ENCODE measurements around the gene LSM3. TPM values are rescaled to one million over a fixed set of nuclear protein-coding genes. Genes with fewer than 3 reads are reported as not detected.

LSM3 gene
- total and polyA plus RNA-seq, 9 donors: 7.9 to 18.6 (median 10.8) TPM

DNA sequence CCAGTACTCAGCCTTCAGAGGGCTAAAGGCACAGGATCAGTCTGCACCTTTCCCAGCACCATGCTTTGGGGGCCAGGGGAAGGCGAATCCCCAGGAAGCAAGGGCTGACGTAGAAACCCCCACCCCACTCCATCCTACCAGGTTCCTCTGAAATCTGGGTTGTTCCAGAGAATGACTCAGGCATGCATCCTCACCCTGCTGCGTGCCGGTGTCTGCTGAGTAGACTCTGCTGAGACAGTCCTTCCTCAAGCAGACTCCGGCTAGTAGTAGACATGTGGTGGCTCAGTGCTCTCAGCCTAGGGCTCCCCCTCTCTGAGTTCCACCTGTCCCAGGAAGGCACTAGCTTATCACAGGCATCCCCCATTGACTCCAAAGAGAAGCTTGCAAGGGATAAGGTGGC lies 44.7 kb upstream of the LSM3 start:
- Histone ChIP-seq H3K36me3 (no peaks in the 10 kb centered on the region), H3K9me3 (no peaks in the 10 kb centered on the region), H3K27me3 (no peaks in the 10 kb centered on the region), H3K27ac (no peak overlapping the region), H3K4me3 (no peak overlapping the region), H3K4me1 (ENCODE audit: insufficient read depth) (peaks cover 2% of the 10 kb centered on the region)
- WGBS, 3 donors: 91 to 97% (median 95%) methylated on average over 5 of the region's 5 CpGs
- DNase-seq: no peak
- intact Hi-C loops (cut with DNase I): no loop called here
- TF ChIP-seq EP300 (IDR thresholded peaks at IDR 0.05) (no peak), CTCF (IDR thresholded peaks at IDR 0.05) (no peak), POLR2A (IDR thresholded peaks at IDR 0.05) (no peak)

DNA sequence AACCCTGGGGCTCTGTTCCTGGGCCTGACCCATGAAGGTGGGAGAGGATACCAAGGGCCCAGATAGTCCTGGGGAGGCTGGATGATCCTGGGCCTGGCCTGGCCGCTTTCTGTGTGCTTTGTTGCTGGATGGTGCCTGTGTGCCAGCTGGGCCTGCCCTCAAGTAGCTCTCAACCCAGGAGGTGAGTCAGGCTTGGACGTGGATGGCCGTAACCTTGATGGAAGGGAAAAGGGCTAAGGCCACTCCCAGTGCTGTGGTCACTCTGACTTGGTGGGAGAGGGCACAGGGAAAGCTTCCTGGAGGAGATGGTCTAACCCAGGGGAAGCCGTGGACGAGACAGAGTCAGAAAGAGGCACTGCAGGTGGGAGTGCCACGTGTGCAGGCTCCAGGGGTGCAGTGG lies 44.3 kb upstream of the LSM3 start:
- Histone ChIP-seq H3K9me3 (no peaks in the 10 kb centered on the region), H3K27ac (no peak overlapping the region), H3K27me3 (no peaks in the 10 kb centered on the region), H3K36me3 (no peaks in the 10 kb centered on the region), H3K4me3 (no peak overlapping the region), H3K4me1 (ENCODE audit: insufficient read depth) (peaks cover 2% of the 10 kb centered on the region)
- no peak for DNase-seq
- intact Hi-C loops (cut with DNase I): no loop called here
- TF ChIP-seq POLR2A (IDR thresholded peaks at IDR 0.05) (no peak), EP300 (IDR thresholded peaks at IDR 0.05) (no peak), CTCF (IDR thresholded peaks at IDR 0.05) (no peak)
- WGBS, 3 donors: 82 to 86% (median 84%) methylated on average over 6 of the region's 6 CpGs

- H3K36me3 ChIP-seq: no peaks in the 10 kb centered on the region
- TF ChIP-seq EP300 (IDR thresholded peaks at IDR 0.05): no peak
- no peak for TF ChIP-seq POLR2A (IDR thresholded peaks at IDR 0.05)
- TF ChIP-seq CTCF (IDR thresholded peaks at IDR 0.05): no peak
- no peaks in the 10 kb centered on the region for H3K9me3 ChIP-seq
- intact Hi-C loops (cut with DNase I): no loop called here
- H3K4me3 ChIP-seq: no peak overlapping the region
- no peaks in the 10 kb centered on the region for H3K27me3 ChIP-seq
- 84 to 93% (median 85%) methylated on average over 11 of the region's 11 CpGs for WGBS, 3 donors
- DNase-seq: no peak
- no peak overlapping the region for H3K27ac ChIP-seq
- peaks cover 2% of the 10 kb centered on the region for H3K4me1 ChIP-seq (ENCODE audit: insufficient read depth)
Measured at GRCh38 chr3:14135581-14135980, 43.0 kb upstream of the LSM3 start.

DNA sequence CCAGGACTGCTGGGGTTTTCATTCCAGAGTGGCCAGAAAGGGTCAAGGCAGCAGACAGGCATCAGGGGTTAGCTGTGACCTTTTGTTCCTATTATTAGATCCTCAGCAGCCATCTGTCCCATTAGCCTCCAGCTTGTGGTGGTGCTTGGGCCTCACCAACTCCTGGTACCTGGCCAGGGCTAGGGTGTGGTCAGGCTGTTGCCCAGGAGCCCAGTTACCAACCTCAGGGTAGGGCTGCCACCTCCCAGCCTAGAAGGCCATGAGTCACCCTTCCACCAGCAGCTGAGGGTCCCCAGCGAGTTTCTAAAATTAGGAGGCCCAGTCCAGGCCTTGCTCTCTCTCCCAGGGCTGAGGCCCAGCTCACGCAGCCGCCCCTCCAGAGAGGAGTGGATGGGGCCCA lies 41.6 kb upstream of the LSM3 start:
- TF ChIP-seq EP300 (IDR thresholded peaks at IDR 0.05) (no peak), CTCF (IDR thresholded peaks at IDR 0.05) (no peak), POLR2A (IDR thresholded peaks at IDR 0.05) (no peak)
- no peak overlapping the region for H3K4me3 ChIP-seq
- 67 to 81% (median 77%) methylated on average over 3 of the region's 3 CpGs for WGBS, 3 donors
- no peaks in the 10 kb centered on the region for H3K36me3 ChIP-seq
- H3K27ac ChIP-seq: no peak overlapping the region
- intact Hi-C loops (cut with DNase I): no loop called here
- H3K9me3 ChIP-seq: no peaks in the 10 kb centered on the region
- H3K27me3 ChIP-seq: no peaks in the 10 kb centered on the region
- DNase-seq: no peak
- peaks cover 2% of the 10 kb centered on the region for H3K4me1 ChIP-seq (ENCODE audit: insufficient read depth)

GRCh38 chr3:14137445-14137844 lies 41.2 kb upstream of the LSM3 start:
- TF ChIP-seq POLR2A (IDR thresholded peaks at IDR 0.05): no peak
- TF ChIP-seq EP300 (IDR thresholded peaks at IDR 0.05): no peak
- no peak for TF ChIP-seq CTCF (IDR thresholded peaks at IDR 0.05)
- DNase-seq: no peak
- Histone ChIP-seq H3K4me3 (no peak overlapping the region), H3K4me1 (ENCODE audit: insufficient read depth) (peaks cover 2% of the 10 kb centered on the region), H3K9me3 (no peaks in the 10 kb centered on the region), H3K27ac (no peak overlapping the region), H3K27me3 (no peaks in the 10 kb centered on the region), H3K36me3 (no peaks in the 10 kb centered on the region)
- 25 to 52% (median 39%) methylated on average over 3 of the region's 3 CpGs for WGBS, 3 donors
- intact Hi-C loops (cut with DNase I): no loop called here

Data from ovary (tissue), 9 donors.